ENCODE measurements around the gene OLR1. TPM values are rescaled to one million over a fixed set of nuclear protein-coding genes. Genes with fewer than 3 reads are reported as not detected.

OLR1 gene
- total RNA-seq, 1 donor from 2014 or later, result not detected

- Mint-ChIP-seq H3K27ac (ENCODE audit: unreplicated experiment) (no peak overlapping the region), H3K4me3 (ENCODE audit: unreplicated experiment) (no peak overlapping the region), H3K27me3 (ENCODE audit: unreplicated experiment) (peaks cover 1% of the 10 kb centered on the region), H3K4me1 (ENCODE audit: low read depth, unreplicated experiment) (no peaks in the 10 kb centered on the region), H3K9me3 (ENCODE audit: unreplicated experiment) (peaks cover 2% of the 10 kb centered on the region), H3K36me3 (ENCODE audit: unreplicated experiment) (no peaks in the 10 kb centered on the region)
- no peak for DNase-seq
- TF ChIP-seq CTCF (IDR thresholded peaks at IDR 0.05; ENCODE audit: partially characterized antibody, unreplicated experiment), result no peak
Measured at GRCh38 chr12:10131111-10131690, 40.7 kb downstream of the OLR1 start.

- peaks cover 1% of the 10 kb centered on the region for H3K27me3 Mint-ChIP-seq (ENCODE audit: unreplicated experiment)
- no peak for DNase-seq
- H3K4me3 Mint-ChIP-seq (ENCODE audit: unreplicated experiment), result no peak within 1 kb of the TSS
- no peaks in the 10 kb centered on the region for H3K4me1 Mint-ChIP-seq (ENCODE audit: low read depth, unreplicated experiment)
- no peaks in the 10 kb centered on the region for H3K36me3 Mint-ChIP-seq (ENCODE audit: unreplicated experiment)
- H3K27ac Mint-ChIP-seq (ENCODE audit: unreplicated experiment), result no peak within 1 kb of the TSS
- H3K9me3 Mint-ChIP-seq (ENCODE audit: unreplicated experiment), result peaks cover 2% of the 10 kb centered on the region
- TF ChIP-seq CTCF (IDR thresholded peaks at IDR 0.05; ENCODE audit: partially characterized antibody, unreplicated experiment), result no peak
Measured at GRCh38 chr12:10130042-10130441, 41.9 kb downstream of the OLR1 start, which contains the start of gene CLEC7A. TSS of gene CLEC7A (minus strand) at chr12:10130199. CDS start at chr12:10130082, 117 bp downstream.

- TF ChIP-seq CTCF (IDR thresholded peaks at IDR 0.05; ENCODE audit: partially characterized antibody, unreplicated experiment), result no peak
- no peak for DNase-seq
- H3K9me3 Mint-ChIP-seq (ENCODE audit: unreplicated experiment), result peaks cover 2% of the 10 kb centered on the region
- H3K27ac Mint-ChIP-seq (ENCODE audit: unreplicated experiment), result no peak overlapping the region
- H3K27me3 Mint-ChIP-seq (ENCODE audit: unreplicated experiment), result no peaks in the 10 kb centered on the region
- H3K4me3 Mint-ChIP-seq (ENCODE audit: unreplicated experiment), result no peak overlapping the region
- H3K36me3 Mint-ChIP-seq (ENCODE audit: unreplicated experiment), result no peaks in the 10 kb centered on the region
- H3K4me1 Mint-ChIP-seq (ENCODE audit: low read depth, unreplicated experiment), result no peaks in the 10 kb centered on the region
Measured at GRCh38 chr12:10128687-10129086, 43.2 kb downstream of the OLR1 start.

GRCh38 chr12:10126413-10126812 is 45.5 kb downstream of the OLR1 start:
- Mint-ChIP-seq H3K9me3 (ENCODE audit: unreplicated experiment) (peaks cover 2% of the 10 kb centered on the region), H3K4me1 (ENCODE audit: low read depth, unreplicated experiment) (no peaks in the 10 kb centered on the region), H3K36me3 (ENCODE audit: unreplicated experiment) (no peaks in the 10 kb centered on the region), H3K4me3 (ENCODE audit: unreplicated experiment) (no peak overlapping the region), H3K27me3 (ENCODE audit: unreplicated experiment) (no peaks in the 10 kb centered on the region), H3K27ac (ENCODE audit: unreplicated experiment) (no peak overlapping the region)
- no peak for DNase-seq
- no peak for TF ChIP-seq CTCF (IDR thresholded peaks at IDR 0.05; ENCODE audit: partially characterized antibody, unreplicated experiment)

GRCh38 chr12:10122689-10123088 is 49.2 kb downstream of the OLR1 start:
- Mint-ChIP-seq H3K4me3 (ENCODE audit: unreplicated experiment) (no peak overlapping the region), H3K36me3 (ENCODE audit: unreplicated experiment) (no peaks in the 10 kb centered on the region), H3K9me3 (ENCODE audit: unreplicated experiment) (peaks cover 2% of the 10 kb centered on the region), H3K4me1 (ENCODE audit: low read depth, unreplicated experiment) (no peaks in the 10 kb centered on the region), H3K27ac (ENCODE audit: unreplicated experiment) (no peak overlapping the region), H3K27me3 (ENCODE audit: unreplicated experiment) (no peaks in the 10 kb centered on the region)
- no peak for TF ChIP-seq CTCF (IDR thresholded peaks at IDR 0.05; ENCODE audit: partially characterized antibody, unreplicated experiment)
- no peak for DNase-seq

Measured in glutamatergic neuron (in vitro differentiated cells).